SJSA1 (cell line): ENCODE data around the gene GALNT12. TPM values are rescaled to one million over a fixed set of nuclear protein-coding genes. Genes with fewer than 3 reads are reported as not detected.

Experiments used
- DNase-seq, 2 experiments: peaks; one replicate each; pipeline ENCODE4 v3.0.0-alpha.2; 2015 to 2020; ENCODE audit warnings: low spot score in 2 of 2, low read depth in 1 of 2
- H3K27ac ChIP-seq: fragments of 250-450 bp; sonication (Bioruptor Pico); 2 replicates; pipeline ENCODE4 v1.5.1; 2020; ENCODE audit warnings: mild to moderate bottlenecking, moderate library complexity
- H3K27me3 ChIP-seq: fragments of 250-450 bp; sonication (Bioruptor Pico); replicated peaks from 2 replicates; pipeline ENCODE4 v1.5.1; 2020; ENCODE audit warnings: mild to moderate bottlenecking, moderate library complexity
- H3K36me3 ChIP-seq: fragments of 250-450 bp; sonication (Bioruptor Pico); 2 replicates; pipeline ENCODE4 v1.5.1; 2020; ENCODE audit warnings: mild to moderate bottlenecking
- H3K4me1 ChIP-seq: fragments of 250-450 bp; sonication (Bioruptor Pico); replicated peaks from 2 replicates; pipeline ENCODE4 v1.6.1; 2021; ENCODE audit warnings: mild to moderate bottlenecking
- H3K4me3 ChIP-seq: fragments of 250-450 bp; sonication (Bioruptor Pico); 2 replicates; pipeline ENCODE4 v1.5.1; 2020; ENCODE audit warnings: mild to moderate bottlenecking
- H3K9me3 ChIP-seq: fragments of 250-450 bp; sonication (Bioruptor Pico); replicated peaks from 2 replicates; pipeline ENCODE4 v1.5.1; 2020; ENCODE audit warnings: mild to moderate bottlenecking
- total RNA-seq: library from RNA; depleted of rRNA; stranded (reverse); fragments of >200 nt; shearing (Covaris generic); gene quantifications from 2 replicates; pipeline ENCODE4 v1.2.3, GENCODE V29; 2014

GALNT12 gene
- total RNA-seq, 1 experiment from 2014 or later: 0.74 TPM

- Histone ChIP-seq H3K27me3 (no peaks in the 10 kb centered on the region), H3K27ac (no peak overlapping the region), H3K9me3 (no peaks in the 10 kb centered on the region), H3K4me3 (no peak overlapping the region), H3K4me1 (no peaks in the 10 kb centered on the region), H3K36me3 (peaks cover 4% of the 10 kb centered on the region)
- DNase-seq: no peak
These were observed 32.7 kb upstream of the GALNT12 start for GRCh38 chr9:98774746-98775145.

DNA sequence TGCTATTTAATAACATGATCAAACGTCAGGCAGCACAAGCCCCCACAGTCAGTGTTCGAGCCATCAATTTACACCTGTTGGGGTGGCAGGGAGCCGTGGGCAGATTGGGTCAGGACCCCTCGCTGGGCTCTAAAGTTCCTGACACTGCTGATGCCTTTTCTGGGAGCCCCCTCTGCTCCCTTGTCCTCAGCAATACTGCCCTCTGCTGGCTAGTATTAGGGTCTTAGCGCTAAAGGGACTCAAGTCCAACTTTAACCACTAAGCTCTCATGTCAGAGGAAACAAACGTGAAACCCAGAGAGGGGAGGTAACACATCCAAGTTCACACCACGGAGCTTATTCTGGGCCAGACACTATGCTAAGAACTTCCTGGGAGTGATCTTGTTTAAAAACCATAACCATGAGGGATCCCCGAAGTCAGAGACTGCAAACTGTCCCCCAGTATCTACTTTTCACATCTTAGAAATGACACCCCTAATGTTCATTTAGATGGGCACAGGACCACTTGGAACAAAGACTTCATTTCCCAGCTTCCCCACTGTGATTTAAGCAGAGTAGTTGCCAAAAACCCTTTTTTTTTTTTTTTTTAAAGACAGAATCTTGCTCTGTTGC, 31.5 kb upstream of the GALNT12 start:
- Histone ChIP-seq H3K4me1 (no peaks in the 10 kb centered on the region), H3K9me3 (no peaks in the 10 kb centered on the region), H3K27me3 (no peaks in the 10 kb centered on the region), H3K36me3 (peaks cover 4% of the 10 kb centered on the region), H3K4me3 (no peak overlapping the region), H3K27ac (no peak overlapping the region)
- peak; percentile 41 to 61 for DNase-seq

DNA sequence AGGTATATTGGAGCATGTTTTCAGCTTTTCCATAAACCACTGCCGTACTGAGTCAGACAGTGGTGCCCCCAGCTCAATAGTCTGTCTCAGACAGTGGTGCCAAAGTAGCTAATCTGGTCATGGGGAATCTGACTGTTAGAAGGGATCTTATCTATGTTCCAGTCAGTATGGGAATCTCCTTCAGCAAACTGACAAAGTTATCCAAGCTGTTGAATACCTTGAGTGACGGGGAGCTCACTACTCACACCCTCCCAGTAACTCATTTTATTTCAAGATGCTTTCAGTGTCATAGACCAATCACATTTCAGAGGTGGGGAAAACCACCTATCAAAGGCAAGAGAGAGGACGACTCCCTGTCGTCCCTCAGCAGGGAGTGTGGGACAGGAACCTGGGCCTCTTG, 29.9 kb upstream of the GALNT12 start:
- Histone ChIP-seq H3K27ac (no peak overlapping the region), H3K36me3 (peaks cover 4% of the 10 kb centered on the region), H3K4me1 (no peaks in the 10 kb centered on the region), H3K4me3 (no peak overlapping the region), H3K27me3 (no peaks in the 10 kb centered on the region), H3K9me3 (no peaks in the 10 kb centered on the region)
- DNase-seq: no peak

- H3K27me3 ChIP-seq: no peaks in the 10 kb centered on the region
- H3K27ac ChIP-seq: no peak overlapping the region
- H3K36me3 ChIP-seq: peaks cover 4% of the 10 kb centered on the region; the same call in 1 of the 2 replicates
- no peak for DNase-seq
- H3K9me3 ChIP-seq: no peaks in the 10 kb centered on the region
- no peak overlapping the region for H3K4me3 ChIP-seq
- H3K4me1 ChIP-seq: no peaks in the 10 kb centered on the region
These were observed 29.2 kb upstream of the GALNT12 start for GRCh38 chr9:98778251-98778650.

DNA sequence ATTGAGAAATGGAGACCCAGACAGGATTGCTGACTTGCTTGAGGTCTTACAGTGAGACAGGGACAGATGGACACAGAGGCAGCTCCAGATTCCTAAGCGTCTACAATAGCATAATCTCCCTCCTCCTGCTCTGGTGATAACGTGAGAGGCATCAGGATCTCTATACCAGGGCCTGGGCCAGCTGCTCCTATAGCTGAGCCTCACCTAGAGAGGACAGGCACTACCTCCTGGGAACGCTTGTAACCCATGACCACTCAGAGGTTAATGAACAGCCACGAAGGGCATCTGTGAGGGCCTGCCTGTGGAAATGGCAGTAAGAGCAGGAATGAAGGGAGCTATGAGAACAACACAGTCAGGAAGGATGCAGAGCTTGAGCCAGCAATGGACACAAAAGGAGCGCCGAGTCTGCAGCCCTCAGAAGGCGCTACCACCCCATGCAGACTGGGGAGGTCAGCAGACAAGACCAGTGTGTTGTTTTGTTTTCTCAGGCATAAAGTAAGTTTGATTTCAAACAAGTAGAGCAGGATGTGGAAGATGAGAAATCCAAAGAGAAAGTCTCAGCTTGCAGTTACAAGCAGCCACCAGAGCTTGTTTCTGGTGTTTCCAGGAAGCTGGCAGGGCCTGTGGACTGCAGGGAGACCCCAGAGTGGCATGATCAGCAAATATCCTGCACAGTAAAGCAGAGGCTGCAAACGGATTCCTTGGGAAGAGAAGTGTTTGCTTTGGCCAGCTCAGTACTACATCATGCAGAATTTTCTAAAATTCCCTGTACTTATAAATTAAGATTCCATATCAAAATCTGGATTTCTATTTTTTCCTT, 28.5 kb upstream of the GALNT12 start:
- H3K27me3 ChIP-seq: no peaks in the 10 kb centered on the region
- no peak for DNase-seq
- no peaks in the 10 kb centered on the region for H3K4me1 ChIP-seq
- H3K36me3 ChIP-seq: 0 out of 2 replicates have a peak, but pooled peaks cover 5% of the 10 kb centered on the region
- H3K27ac ChIP-seq: no peak overlapping the region
- no peaks in the 10 kb centered on the region for H3K9me3 ChIP-seq
- H3K4me3 ChIP-seq: no peak overlapping the region

DNA sequence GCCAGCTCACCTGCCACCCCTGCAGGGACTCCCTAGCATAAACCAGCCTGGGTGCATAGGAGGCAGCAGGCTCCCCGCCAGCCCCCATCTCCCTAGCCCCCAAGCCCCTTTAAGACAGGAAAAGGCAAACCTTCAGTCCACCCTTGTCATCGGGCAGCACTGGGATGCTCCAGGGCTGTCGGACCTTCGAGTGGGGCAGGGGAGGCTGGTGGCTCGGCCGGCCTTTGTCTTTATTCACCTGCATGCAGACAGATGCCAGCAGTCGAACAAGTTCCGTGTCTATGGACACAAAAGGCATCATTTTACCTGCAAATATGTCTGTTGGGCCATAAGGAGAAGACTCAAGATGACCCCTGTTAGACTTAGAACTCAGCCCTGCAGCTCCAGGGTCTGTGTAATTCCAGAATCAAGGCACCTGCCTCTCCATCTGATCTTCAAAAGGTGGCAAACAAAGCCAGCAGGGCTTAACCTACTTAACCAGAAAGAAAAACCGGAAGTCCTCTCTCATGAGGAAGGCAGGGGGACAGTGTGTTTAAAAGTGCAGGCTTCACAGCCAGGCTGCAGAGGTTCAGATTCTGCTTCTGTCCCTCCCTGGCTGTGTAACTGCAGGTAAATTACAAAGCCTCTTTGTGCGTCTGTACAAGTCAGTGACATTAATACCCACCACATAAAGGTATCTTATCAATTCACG, 27.3 kb upstream of the GALNT12 start:
- Histone ChIP-seq H3K27me3 (no peaks in the 10 kb centered on the region), H3K36me3 (0 out of 2 replicates have a peak, but pooled peaks cover 5% of the 10 kb centered on the region), H3K9me3 (no peaks in the 10 kb centered on the region), H3K4me3 (no peak overlapping the region), H3K4me1 (no peaks in the 10 kb centered on the region), H3K27ac (no peak overlapping the region)
- no peak for DNase-seq

DNA sequence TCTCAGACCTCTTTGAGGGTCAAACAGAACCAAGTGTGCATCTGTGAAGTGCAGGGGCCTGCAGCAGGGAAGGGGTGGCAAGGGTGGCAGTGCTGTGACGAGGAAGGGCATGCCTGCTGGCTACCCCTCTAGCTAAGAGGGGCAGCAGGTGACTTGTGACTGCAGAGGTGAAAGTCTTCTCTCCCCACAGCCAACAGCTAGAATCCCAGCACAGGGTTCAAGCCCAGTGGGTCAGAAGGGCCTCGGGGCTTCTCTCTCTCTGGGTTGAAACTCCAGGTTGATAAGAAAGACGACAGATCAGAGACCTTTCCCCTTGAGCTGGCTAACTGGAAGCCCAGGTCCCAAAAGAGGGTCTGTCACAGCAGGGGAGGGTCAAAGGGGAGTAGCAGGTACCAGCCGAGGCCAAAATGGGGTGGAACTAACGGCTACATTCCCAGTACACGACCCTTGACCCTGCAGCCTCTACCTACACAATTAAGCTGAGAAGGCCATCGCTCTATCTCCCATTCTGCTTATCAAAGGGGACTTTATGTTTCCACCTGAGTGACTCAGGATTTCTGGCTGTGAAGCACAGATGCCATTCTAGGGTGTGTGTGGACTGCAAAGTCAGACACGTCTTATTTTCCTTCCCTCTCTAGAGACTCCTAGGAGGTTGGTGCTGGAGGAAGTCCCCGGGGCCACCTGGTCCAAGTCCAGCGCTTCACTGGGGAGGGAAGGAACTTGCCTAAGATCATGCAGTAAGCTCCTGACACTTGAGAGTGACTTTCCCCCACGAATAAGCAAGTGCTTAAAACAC, 25.7 kb upstream of the GALNT12 start:
- no peak overlapping the region for H3K27ac ChIP-seq
- H3K4me1 ChIP-seq: no peaks in the 10 kb centered on the region
- DNase-seq: no peak

DNA sequence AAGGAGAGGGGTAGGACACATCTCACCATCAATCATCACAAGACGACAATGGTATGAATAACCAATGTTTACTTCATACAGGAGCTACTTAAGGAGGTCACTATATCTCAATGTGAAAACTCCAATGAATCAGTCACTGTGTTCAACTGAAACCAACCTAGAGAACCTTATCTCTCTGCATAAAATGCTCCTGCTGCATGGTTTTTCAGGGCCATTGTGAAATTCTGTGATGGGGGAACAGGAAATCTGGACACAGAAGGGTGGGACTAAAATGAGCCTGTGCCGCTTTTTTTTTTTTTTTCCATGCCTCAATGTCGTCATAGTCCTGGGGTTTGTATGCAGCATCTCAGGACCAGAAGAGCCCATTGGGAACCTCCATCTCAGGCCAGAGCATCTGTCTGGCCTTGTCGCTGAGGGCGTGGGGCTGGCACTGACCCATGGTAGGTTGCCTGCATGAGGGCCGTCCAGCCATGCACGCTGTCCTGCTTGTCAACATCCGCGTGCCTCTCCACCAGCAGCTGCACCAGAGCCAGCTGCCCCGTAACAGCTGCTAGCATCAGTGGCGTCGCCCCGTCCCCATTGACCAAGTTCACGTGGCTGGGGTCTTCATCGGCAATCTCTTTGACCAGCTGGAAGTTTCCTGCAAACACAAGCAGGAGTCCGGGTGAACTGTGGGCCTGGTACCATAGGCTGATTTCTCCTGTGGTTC, 23.8 kb upstream of the GALNT12 start:
- Histone ChIP-seq H3K27ac (no peak overlapping the region), H3K36me3 (0 out of 2 replicates have a peak, but pooled peaks cover 5% of the 10 kb centered on the region), H3K4me3 (no peak overlapping the region), H3K4me1 (no peaks in the 10 kb centered on the region), H3K9me3 (no peaks in the 10 kb centered on the region), H3K27me3 (no peaks in the 10 kb centered on the region)
- no peak for DNase-seq

More for the DNA sequence above, 25.7 kb upstream of the GALNT12 start:
- no peaks in the 10 kb centered on the region for H3K27me3 ChIP-seq
- no peak overlapping the region for H3K4me3 ChIP-seq
- 0 out of 2 replicates have a peak, but pooled peaks cover 5% of the 10 kb centered on the region for H3K36me3 ChIP-seq
- H3K9me3 ChIP-seq: no peaks in the 10 kb centered on the region

DNA sequence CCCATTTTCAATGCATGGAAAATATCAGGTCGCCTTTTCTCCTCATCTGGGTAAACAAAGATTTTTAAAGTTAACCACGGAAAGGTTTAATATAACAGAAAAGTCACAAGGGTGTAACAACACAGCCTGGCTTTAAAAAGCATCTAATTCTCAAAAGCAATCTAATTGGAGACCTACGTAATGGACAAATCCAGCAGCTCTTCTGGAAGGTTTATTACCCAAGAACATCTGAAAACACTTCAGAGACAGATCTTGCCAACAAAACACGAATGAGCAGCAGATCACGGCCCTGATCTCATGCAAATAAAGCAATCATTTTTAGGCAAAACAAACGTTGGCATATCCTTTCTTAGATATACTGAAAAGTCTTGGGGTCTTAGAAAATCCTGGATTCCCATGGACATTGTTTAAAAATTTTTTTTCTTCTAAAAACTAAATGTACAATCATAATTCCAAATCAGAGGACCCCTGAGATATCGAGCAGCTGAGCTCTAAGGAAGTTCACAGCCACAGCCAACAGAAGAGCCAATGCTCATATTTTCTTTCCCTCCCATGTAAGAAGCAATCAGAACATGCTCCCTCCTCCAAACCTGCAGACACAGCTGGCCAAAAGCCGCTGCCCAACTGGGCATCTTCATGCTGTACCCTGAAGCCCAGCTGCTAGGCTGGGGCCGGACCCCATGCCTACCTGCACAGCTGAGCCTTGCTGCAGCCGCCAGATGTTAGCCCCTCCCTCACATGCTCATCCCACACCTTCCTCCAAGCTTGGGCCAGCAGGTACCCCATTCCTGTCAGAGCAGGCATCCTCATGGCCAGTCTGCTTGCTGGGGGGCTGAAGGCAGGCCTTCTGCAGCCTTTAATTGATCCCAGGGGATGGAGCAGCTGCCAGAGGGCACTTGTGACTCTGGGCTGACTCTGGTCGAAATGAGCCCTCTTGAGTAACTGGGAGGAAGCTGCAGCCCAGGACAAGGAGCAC, 22.4 kb upstream of the GALNT12 start:
- no peaks in the 10 kb centered on the region for H3K27me3 ChIP-seq
- no peaks in the 10 kb centered on the region for H3K9me3 ChIP-seq
- no peak overlapping the region for H3K4me3 ChIP-seq
- no peak overlapping the region for H3K27ac ChIP-seq
- no peaks in the 10 kb centered on the region for H3K4me1 ChIP-seq
- peaks cover 14% of the 10 kb centered on the region for H3K36me3 ChIP-seq
- no peak for DNase-seq

GRCh38 chr9:98786750-98787510, 20.5 kb upstream of the GALNT12 start:
- peaks cover 16% of the 10 kb centered on the region for H3K36me3 ChIP-seq
- H3K27me3 ChIP-seq: no peaks in the 10 kb centered on the region
- H3K27ac ChIP-seq: no peak overlapping the region
- no peaks in the 10 kb centered on the region for H3K9me3 ChIP-seq
- H3K4me1 ChIP-seq: peaks cover 10% of the 10 kb centered on the region
- no peak for DNase-seq
- no peak overlapping the region for H3K4me3 ChIP-seq

DNA sequence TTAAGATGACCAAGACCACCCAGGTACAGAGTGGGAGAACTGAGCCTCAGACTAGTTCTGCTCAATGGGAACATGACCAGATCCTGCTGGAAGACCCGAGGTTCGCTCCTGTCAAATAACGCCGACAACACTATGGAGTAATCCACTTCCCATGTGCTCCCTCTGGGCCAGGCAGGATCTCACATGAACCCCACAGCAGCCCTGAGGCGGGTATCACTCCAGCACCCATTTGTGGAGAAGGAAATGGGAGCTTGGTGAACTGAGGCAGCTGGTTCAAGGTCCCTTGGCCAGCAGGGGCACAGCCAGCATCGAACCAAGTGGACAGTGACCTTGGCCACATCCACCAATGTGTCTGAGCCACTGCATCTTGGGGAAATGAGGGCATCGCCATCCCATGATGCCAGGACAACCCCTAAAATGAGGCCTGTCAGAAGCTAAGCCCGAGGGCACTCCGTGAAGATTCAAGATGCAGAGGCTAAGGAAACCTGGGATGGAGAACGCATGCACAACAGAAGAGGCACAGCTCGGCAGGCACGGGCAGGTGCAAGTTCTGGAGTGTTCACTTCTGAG, 19.6 kb upstream of the GALNT12 start:
- H3K27me3 ChIP-seq: no peaks in the 10 kb centered on the region
- H3K4me3 ChIP-seq: no peak overlapping the region
- H3K9me3 ChIP-seq: no peaks in the 10 kb centered on the region
- no peak overlapping the region for H3K27ac ChIP-seq
- DNase-seq: no peak
- H3K36me3 ChIP-seq: peaks cover 13% of the 10 kb centered on the region
- H3K4me1 ChIP-seq: peaks cover 10% of the 10 kb centered on the region
